ENCODE data around the gene TRAPPC10.

DNA sequence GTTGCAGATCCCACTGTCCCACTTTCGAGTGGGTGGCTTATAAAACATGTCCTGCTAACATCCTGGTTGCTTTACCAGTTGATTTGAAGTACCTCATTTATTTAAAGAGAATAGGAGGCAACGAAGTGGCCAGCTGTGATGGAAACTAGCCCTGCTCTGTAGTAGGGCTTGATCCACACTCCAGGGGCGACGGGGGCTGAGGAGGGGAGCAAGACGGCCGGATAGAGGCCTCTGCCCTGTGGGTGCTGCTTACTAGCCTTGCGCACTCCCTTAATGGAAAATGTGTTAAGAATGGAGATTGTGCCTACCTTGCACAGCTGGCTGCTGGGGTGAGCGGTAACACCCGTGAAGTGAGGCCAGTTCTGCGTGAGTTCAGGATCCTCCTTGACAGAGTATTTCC, 54.0 kb downstream of the TRAPPC10 start:
- TF ChIP-seq CTCF (IDR thresholded peaks at IDR 0.05) (no peak), POLR2A (IDR thresholded peaks at IDR 0.05) (no peak)

Measured in lower leg skin (tissue), 3 donors.